Activated CD4-positive, alpha-beta T cell treated with anti-CD3 and anti-CD28 coated beads, Interleukin-2, amount 10 ng/mL, durations not matched to agents 7 days and 5 days (primary cell): Measurements from ENCODE around the gene ATF5. TPM values are rescaled to one million over a fixed set of nuclear protein-coding genes. Genes with fewer than 3 reads are reported as not detected.

ENCODE experiments used
- CTCF ChIA-PET: fragments of 350-600 bp; sonication (Branson Sonifier 250); formaldehyde crosslinking; loops from one replicate; lab custom pipeline; 2021; ENCODE audit warnings: antibody characterized with exemption; lab: Charles Lee
- POLR2A ChIA-PET: fragments of 350-600 bp; sonication (Branson Sonifier 250); formaldehyde crosslinking; loops from one replicate; lab custom pipeline; 2021; ENCODE audit warnings: antibody characterized with exemption; lab: Charles Lee
- DNase-seq: peaks from one replicate; pipeline ENCODE4 v3.0.0-alpha.2; 2020
- H3K27ac Mint-ChIP-seq: one replicate; pipeline ENCODE4 v1.8.0; 2021; ENCODE audit warnings: mild to moderate bottlenecking, moderate library complexity, mixed read lengths
- H3K27me3 Mint-ChIP-seq: one replicate; pipeline ENCODE4 v1.8.0; 2021; ENCODE audit warnings: mixed read lengths
- H3K36me3 Mint-ChIP-seq: one replicate; pipeline ENCODE4 v1.8.0; 2021; ENCODE audit warnings: low read depth, mixed read lengths
- H3K4me1 Mint-ChIP-seq: one replicate; pipeline ENCODE4 v1.8.0; 2021; ENCODE audit warnings: mixed read lengths
- H3K4me3 Mint-ChIP-seq: one replicate; pipeline ENCODE4 v1.8.0; 2021; ENCODE audit warnings: mild to moderate bottlenecking, moderate library complexity, mixed read lengths
- H3K9me3 Mint-ChIP-seq: one replicate; pipeline ENCODE4 v1.8.0; 2021; ENCODE audit warnings: mixed read lengths
- total RNA-seq, 2 experiments: library from RNA; stranded (reverse); gene quantifications; one replicate each; pipeline ENCODE4 v1.2.3, GENCODE V29; 2021

ATF5 gene
- total RNA-seq = 10 to 100 TPM; 10.5 to 12.1 TPM

- H3K27ac Mint-ChIP-seq = peak within 1 kb of the TSS; percentile 99
These were observed at the start of gene ATF5, which contains the start of gene NUP62 for GRCh38 chr19:49929121-49929610. Gene ATF5, plus strand, starts transcription at chr19:49929205. Its CDS starts 1,646 bp downstream, at chr19:49930851. Gene NUP62, minus strand, starts transcription at chr19:49929504. Its CDS starts 19,697 bp downstream, at chr19:49909807.

GRCh38 chr19:49879243-49879963 lies 49.6 kb upstream of the ATF5 start:
- Mint-ChIP-seq H3K27ac (peak overlapping the region; percentile 41), H3K36me3 (peaks cover 34% of the 10 kb centered on the region), H3K4me3 (no peak overlapping the region), H3K9me3 (no peaks in the 10 kb centered on the region), H3K27me3 (no peaks in the 10 kb centered on the region), H3K4me1 (peaks cover 32% of the 10 kb centered on the region)
- POLR2A ChIA-PET = no interaction called here
- CTCF ChIA-PET = interaction anchor here (0.6 to 0.7 kb wide), 3 partner anchors 14 to 965 kb away, joined by 3 to 4 read pairs (median 4); no protein-coding TSS in a partner anchor
- DNase-seq = peak; percentile 29

More at GRCh38 chr19:49929121-49929610, at the start of gene ATF5, which contains the start of gene NUP62:
- no peaks in the 10 kb centered on the region for H3K9me3 Mint-ChIP-seq
- ChIA-PET CTCF (interaction anchor here (1.1 to 2.6 kb wide), 5 partner anchors 8 to 59 kb away, joined by 3 to 8 read pairs (median 6); no protein-coding TSS in a partner anchor), POLR2A (interaction anchor here (0.6 to 2.0 kb wide), 2 partner anchors 32 to 79 kb away, joined by 3 to 4 read pairs; partner anchors contain the start of gene PTOV1)
- DNase-seq = peak; percentile 92
- peak within 1 kb of the TSS; percentile 93 for H3K4me3 Mint-ChIP-seq
- H3K36me3 Mint-ChIP-seq = peaks cover 50% of the 10 kb centered on the region
- H3K4me1 Mint-ChIP-seq = peaks cover 64% of the 10 kb centered on the region
- H3K27me3 Mint-ChIP-seq = no peaks in the 10 kb centered on the region

GRCh38 chr19:49880162-49880869 lies 48.7 kb upstream of the ATF5 start:
- Mint-ChIP-seq H3K27ac (peak overlapping the region; percentile 41), H3K36me3 (peaks cover 40% of the 10 kb centered on the region)
- POLR2A ChIA-PET = no interaction called here

GRCh38 chr19:49881186-49881585 lies 47.8 kb upstream of the ATF5 start:
- H3K27ac Mint-ChIP-seq = peak overlapping the region; percentile 13
- no peaks in the 10 kb centered on the region for H3K9me3 Mint-ChIP-seq
- no peak overlapping the region for H3K4me3 Mint-ChIP-seq
- peaks cover 19% of the 10 kb centered on the region for H3K4me1 Mint-ChIP-seq
- CTCF ChIA-PET = interaction anchor here (1.4 kb wide), 1 partner anchor 13 kb away, joined by 4 read pairs; no protein-coding TSS in a partner anchor
- POLR2A ChIA-PET = no interaction called here
- DNase-seq = no peak
- no peaks in the 10 kb centered on the region for H3K27me3 Mint-ChIP-seq
- H3K36me3 Mint-ChIP-seq = peaks cover 42% of the 10 kb centered on the region

More at GRCh38 chr19:49880162-49880869, 48.7 kb upstream of the ATF5 start:
- DNase-seq = no peak
- Mint-ChIP-seq H3K27me3 (no peaks in the 10 kb centered on the region), H3K4me1 (peaks cover 23% of the 10 kb centered on the region), H3K9me3 (no peaks in the 10 kb centered on the region), H3K4me3 (no peak overlapping the region)
- CTCF ChIA-PET = interaction anchor here (1.4 kb wide), 1 partner anchor 14 kb away, joined by 4 read pairs; no protein-coding TSS in a partner anchor

- Mint-ChIP-seq H3K9me3 (no peaks in the 10 kb centered on the region), H3K4me1 (peaks cover 19% of the 10 kb centered on the region), H3K4me3 (no peak overlapping the region), H3K27ac (no peak overlapping the region), H3K36me3 (peaks cover 42% of the 10 kb centered on the region), H3K27me3 (no peaks in the 10 kb centered on the region)
- POLR2A ChIA-PET = no interaction called here
- CTCF ChIA-PET = interaction anchor here (0.6 to 1.4 kb wide), 4 partner anchors 13 to 700 kb away, joined by 3 to 6 read pairs (median 4); no protein-coding TSS in a partner anchor
- DNase-seq = no peak
These were observed 47.2 kb upstream of the ATF5 start for GRCh38 chr19:49881672-49882394.

GRCh38 chr19:49882643-49883042 lies 46.4 kb upstream of the ATF5 start:
- Mint-ChIP-seq H3K27me3 (no peaks in the 10 kb centered on the region), H3K9me3 (no peaks in the 10 kb centered on the region), H3K27ac (no peak overlapping the region), H3K36me3 (peaks cover 42% of the 10 kb centered on the region), H3K4me3 (no peak overlapping the region), H3K4me1 (peaks cover 19% of the 10 kb centered on the region)
- DNase-seq = no peak
- ChIA-PET CTCF (interaction anchor here (1.0 to 1.2 kb wide), 2 partner anchors 12 to 23 kb away, joined by 3 to 6 read pairs; no protein-coding TSS in a partner anchor), POLR2A (no interaction called here)

- no peak overlapping the region for H3K4me3 Mint-ChIP-seq
- no peak for DNase-seq
- POLR2A ChIA-PET = no interaction called here
- CTCF ChIA-PET = interaction anchor here (1.0 to 1.2 kb wide), 2 partner anchors 12 to 22 kb away, joined by 3 to 6 read pairs; no protein-coding TSS in a partner anchor
- no peaks in the 10 kb centered on the region for H3K27me3 Mint-ChIP-seq
- peaks cover 42% of the 10 kb centered on the region for H3K36me3 Mint-ChIP-seq
- H3K27ac Mint-ChIP-seq = no peak overlapping the region
- H3K9me3 Mint-ChIP-seq = no peaks in the 10 kb centered on the region
- H3K4me1 Mint-ChIP-seq = peaks cover 15% of the 10 kb centered on the region
These were observed 45.9 kb upstream of the ATF5 start for GRCh38 chr19:49883094-49883493.

- Mint-ChIP-seq H3K4me3 (no peak overlapping the region), H3K4me1 (peaks cover 8% of the 10 kb centered on the region), H3K27ac (no peak overlapping the region), H3K27me3 (no peaks in the 10 kb centered on the region), H3K36me3 (peaks cover 39% of the 10 kb centered on the region), H3K9me3 (no peaks in the 10 kb centered on the region)
- POLR2A ChIA-PET = no interaction called here
- no peak for DNase-seq
- CTCF ChIA-PET = no interaction called here
These were observed 44.9 kb upstream of the ATF5 start for GRCh38 chr19:49884109-49884508.

GRCh38 chr19:49884760-49885159 lies 44.2 kb upstream of the ATF5 start:
- no peak for DNase-seq
- no peak overlapping the region for H3K4me3 Mint-ChIP-seq
- ChIA-PET POLR2A (no interaction called here), CTCF (no interaction called here)
- H3K36me3 Mint-ChIP-seq = peaks cover 35% of the 10 kb centered on the region
- H3K27me3 Mint-ChIP-seq = no peaks in the 10 kb centered on the region
- H3K27ac Mint-ChIP-seq = no peak overlapping the region
- H3K4me1 Mint-ChIP-seq = peaks cover 4% of the 10 kb centered on the region
- no peaks in the 10 kb centered on the region for H3K9me3 Mint-ChIP-seq

- no peak overlapping the region for H3K4me3 Mint-ChIP-seq
- DNase-seq = no peak
- peaks cover 15% of the 10 kb centered on the region for H3K4me1 Mint-ChIP-seq
- POLR2A ChIA-PET = no interaction called here
- H3K27ac Mint-ChIP-seq = no peak overlapping the region
- CTCF ChIA-PET = no interaction called here
- peaks cover 25% of the 10 kb centered on the region for H3K36me3 Mint-ChIP-seq
- H3K9me3 Mint-ChIP-seq = no peaks in the 10 kb centered on the region
- H3K27me3 Mint-ChIP-seq = no peaks in the 10 kb centered on the region
These were observed 41.9 kb upstream of the ATF5 start for GRCh38 chr19:49887037-49887664.

- Mint-ChIP-seq H3K27me3 (peaks cover 3% of the 10 kb centered on the region), H3K4me3 (no peak overlapping the region), H3K27ac (no peak overlapping the region), H3K9me3 (no peaks in the 10 kb centered on the region), H3K4me1 (peaks cover 15% of the 10 kb centered on the region), H3K36me3 (peaks cover 19% of the 10 kb centered on the region)
- POLR2A ChIA-PET = no interaction called here
- DNase-seq = no peak
- CTCF ChIA-PET = no interaction called here
These were observed 41.1 kb upstream of the ATF5 start for GRCh38 chr19:49887665-49888509.
